Measurements from ENCODE around the gene RSPH3. TPM values are rescaled to one million over a fixed set of nuclear protein-coding genes. Genes with fewer than 3 reads are reported as not detected.
"Not testable (repeated sequence)": the region's sequence is repeated elsewhere in the genome, so short reads cannot be mapped to it uniquely, and the experiment has no call there.

The RSPH3 gene, protein sequence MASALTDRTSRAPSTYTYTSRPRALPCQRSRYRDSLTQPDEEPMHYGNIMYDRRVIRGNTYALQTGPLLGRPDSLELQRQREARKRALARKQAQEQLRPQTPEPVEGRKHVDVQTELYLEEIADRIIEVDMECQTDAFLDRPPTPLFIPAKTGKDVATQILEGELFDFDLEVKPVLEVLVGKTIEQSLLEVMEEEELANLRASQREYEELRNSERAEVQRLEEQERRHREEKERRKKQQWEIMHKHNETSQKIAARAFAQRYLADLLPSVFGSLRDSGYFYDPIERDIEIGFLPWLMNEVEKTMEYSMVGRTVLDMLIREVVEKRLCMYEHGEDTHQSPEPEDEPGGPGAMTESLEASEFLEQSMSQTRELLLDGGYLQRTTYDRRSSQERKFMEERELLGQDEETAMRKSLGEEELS
- 10 to 100 TPM in 3 of 4 donors, 1 to 10 TPM in 1; 7.1 to 17.6 (median 15.4) TPM for polyA plus RNA-seq (ENCODE audit: insufficient read length in 4 of 4)

DNA sequence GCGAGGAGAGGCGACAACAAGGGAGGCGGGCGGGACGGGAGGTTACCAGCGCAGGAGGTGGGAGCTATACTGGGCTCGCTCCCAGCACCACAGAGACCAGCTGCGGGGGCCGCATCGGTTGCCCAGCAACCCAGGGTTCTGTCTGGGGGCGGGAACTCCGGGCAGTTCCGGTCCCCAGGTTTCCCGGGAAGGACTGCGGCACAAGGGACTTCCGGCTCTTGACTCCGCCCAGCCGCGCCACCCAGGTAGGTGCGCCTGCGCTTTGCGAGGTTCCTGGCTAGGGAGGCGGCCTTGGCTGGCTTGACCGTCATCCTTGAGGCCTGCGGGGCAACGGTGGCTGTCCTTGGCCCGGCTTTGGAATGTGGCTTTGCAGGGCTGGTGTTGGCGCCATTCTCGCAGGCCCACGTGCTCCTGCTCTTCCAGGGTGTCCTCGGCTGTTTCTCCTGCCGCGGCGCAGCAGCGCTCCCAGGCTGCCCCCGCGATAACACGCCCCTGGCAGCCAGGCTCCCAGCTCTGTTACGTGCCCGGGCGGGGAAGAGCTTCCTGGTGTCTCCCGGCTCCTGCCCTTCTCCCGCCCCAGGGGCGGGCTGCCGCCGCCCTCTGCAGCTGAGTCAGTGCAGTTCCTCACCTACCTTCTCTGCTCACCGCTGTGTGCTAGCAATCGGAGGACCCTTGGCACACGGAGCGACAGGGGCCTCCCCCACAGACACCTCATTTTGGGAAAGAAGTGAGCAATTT is at the start of gene RSPH3:
Gene RSPH3 (minus strand): TSS at position 537 of the 738 bp plus-strand sequence. CDS start 652 bp downstream, outside the sequence.
- DNase-seq (ENCODE audit: low read depth in 4 of 4, low spot score in 3 of 4): peak; percentile 85 to 91 (median 90)

DNA sequence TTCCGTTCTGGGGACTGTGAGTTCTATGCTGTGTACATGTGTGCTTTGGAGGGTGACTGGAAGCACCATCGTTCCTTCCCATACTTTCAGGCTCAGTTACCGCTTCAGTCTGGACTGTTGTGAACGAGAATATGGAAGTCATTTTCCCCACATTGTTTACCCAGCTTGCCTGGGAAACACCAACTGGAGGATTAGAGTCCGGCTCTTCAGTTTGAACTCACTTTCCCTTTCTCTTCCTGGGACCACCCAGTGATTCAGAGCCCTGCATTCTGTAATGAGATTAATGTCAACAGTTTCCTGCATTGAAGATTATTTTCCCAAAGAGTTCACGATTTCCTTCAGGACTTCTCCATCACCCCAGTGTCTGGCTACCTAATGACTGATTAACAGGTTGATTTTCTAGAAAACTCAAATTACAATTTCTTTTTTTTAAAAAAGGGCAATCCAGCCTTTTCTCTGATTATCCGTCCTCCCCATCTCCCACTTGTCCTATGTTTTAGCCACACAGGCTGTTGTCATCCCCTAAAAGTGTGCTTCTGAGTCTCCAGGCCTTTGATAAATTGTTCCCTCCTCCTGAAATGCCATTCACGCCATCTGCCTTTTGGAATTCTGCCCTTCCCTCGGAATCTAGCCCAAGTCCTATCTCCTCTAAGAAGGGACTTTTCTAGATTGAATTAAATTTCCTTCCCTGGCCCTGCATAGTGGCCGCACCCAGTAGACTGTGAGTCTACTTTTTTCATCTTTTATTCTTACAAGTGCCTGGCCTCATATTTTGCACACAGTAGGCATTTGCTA is 48.1 kb upstream of the RSPH3 start:
- no peak for DNase-seq (ENCODE audit: low read depth in 4 of 4, low spot score in 3 of 4)

DNA sequence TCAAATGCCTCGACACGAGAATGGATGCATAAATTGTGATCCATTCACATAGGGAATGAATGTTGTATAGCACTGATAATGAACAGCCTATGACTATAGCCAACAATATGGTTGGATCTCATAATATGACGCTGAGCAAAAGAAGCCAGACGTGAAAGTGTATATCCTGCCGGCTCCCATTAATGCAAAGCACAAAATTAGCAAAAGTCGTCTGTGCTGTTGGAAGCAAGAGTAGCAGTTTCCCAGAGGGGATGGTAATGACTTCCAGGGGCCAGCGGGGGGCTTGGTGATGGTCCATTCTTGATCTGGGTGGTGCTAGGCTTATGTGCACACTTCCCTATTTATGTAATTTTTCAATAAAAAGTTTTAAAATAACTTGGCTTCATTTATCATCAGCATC is 45.8 kb upstream of the RSPH3 start:
- no peak for DNase-seq (ENCODE audit: low read depth in 4 of 4, low spot score in 3 of 4)

DNA sequence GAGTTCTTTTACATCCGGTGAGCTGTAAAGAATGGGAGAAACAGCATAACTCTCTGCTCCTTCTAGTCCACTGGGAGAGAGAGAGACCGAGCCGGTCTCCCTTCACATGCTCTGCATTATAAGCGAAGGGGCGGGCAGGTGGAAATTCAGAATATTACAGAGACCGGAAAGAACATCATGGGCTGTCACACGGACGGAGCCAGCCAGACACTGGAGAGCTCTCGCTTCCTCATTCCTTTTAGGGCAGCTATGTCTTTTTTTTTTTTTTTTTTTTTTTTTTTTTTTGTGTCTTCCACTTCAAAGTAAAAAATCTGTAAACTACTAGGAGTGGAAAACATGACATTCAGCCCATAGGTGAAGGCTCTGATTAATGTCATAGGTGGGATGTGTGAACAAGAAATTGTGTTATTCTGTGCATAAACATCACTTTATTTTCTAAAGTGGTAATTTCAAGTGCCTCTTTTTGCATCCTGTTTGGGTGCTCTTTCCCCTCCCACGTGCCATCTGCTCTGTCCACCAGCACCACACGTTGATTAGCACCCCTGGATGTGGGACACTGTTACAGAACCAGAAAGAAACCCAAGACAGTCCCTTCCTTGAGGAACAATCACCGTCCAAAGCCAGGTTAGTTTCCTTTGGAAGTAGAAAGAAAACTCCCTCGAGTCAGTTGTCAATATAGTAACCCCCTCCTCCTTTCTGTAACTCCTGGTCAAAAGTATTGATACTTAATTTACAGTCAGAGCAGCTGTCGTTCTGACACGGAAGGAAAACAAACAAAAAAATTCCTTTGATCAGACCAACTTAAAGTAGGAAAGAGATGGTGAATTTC is 45.1 kb upstream of the RSPH3 start, which contains the start of gene TAGAP:
Gene TAGAP (minus strand): TSS at position 93 of the 829 bp plus-strand sequence. CDS start 845 bp downstream, outside the sequence.
- peak in 1 of 4 donors; percentile 16 for DNase-seq (ENCODE audit: low read depth in 4 of 4, low spot score in 3 of 4)

DNA sequence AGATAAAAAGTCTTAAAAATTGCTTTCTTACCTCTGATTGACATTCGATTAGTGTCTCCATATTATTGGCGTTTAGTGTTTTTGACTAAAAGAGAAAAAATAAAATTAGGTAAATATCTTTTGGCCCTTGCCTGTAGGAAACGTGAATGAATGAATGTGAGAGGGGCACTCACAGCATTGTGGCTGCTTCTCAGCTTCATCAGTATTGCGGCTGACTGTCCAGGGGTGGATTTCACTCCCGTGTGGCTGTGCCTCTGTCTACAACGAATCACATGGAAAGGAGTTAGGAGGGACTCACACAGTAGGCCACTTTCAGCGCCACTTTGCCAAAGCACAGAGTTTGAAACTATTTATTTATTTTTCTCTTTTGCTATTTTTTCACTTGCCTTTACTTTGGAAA is 43.9 kb upstream of the RSPH3 start:
- DNase-seq (ENCODE audit: low read depth in 4 of 4, low spot score in 3 of 4): no peak

DNA sequence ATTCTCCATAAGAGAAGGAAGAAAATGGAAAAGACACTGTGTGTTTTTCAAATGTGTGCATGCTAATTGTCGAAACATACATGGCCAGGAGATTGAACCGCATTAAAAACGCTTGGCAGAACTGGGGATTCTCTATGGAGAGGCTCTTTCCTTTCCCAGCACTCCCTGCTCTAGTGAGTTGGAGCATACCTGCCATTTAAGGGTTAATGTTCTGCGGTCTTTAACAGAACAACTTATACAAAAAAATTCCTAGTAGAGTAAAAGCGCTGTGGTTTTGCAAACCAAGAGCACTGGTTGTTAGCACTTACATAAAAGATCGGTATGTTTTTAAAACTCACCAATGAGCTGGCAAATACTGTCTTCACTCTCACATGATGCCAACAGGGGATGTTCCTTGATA is 43.2 kb upstream of the RSPH3 start:
- no peak for DNase-seq (ENCODE audit: low read depth in 4 of 4, low spot score in 3 of 4)

DNA sequence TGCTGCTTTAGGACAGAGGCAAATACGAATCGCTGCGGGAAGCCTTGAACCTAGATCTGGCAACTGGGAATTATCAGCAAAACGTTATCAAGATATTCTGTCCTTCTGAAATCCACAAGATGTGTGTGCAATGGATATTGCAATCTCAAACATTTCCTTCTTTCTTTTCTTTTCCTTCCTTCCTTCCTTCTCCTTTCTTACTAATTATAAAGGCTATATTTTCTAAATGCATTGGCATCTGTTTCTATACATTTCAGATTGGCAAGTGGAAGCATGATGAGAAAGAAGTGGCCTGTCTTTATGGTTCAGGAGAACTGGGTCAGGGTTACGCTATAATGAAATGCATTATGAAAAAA is 42.8 kb upstream of the RSPH3 start:
- no peak for DNase-seq (ENCODE audit: low read depth in 4 of 4, low spot score in 3 of 4)

DNA sequence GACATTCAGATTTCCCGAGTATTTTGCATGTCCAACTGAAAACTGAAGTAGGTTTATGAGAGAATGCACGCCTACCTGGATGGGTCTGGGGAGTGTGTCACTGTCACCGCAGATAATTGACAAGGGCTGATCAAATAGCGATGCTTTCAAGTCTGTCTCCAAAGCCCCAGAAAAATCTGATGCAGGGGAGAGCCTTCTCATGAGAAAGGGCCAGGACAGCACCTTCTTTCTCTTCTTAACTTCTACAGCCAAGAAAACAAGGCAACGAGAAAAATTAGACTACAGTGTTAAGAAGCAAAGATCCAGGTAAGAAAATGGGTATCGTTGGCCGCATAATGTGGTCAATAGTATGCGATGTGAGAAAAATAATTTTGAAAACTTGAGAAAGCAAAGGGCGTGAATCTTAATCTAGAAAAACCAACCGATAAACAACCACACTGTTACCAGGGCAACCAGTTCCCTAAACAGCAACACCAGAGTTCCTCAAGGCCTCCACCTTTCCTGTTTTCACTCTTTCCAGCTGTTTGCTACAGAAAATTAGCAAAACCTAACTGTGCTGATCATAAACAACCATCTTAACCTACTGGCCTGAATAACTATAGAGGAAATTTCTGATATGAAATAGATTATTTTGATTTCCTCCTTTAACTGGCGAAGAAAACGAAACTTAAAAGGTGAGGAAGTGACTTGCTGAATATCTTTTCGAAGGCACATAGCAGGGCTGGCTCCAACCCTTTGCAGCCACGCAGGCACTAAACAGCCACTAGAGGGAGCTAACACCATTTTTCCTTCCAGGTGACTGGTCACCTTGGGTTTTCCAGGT is 42.2 kb upstream of the RSPH3 start:
- peak; percentile 35 to 64 (median 62) for DNase-seq (ENCODE audit: low read depth in 4 of 4, low spot score in 3 of 4)

DNA sequence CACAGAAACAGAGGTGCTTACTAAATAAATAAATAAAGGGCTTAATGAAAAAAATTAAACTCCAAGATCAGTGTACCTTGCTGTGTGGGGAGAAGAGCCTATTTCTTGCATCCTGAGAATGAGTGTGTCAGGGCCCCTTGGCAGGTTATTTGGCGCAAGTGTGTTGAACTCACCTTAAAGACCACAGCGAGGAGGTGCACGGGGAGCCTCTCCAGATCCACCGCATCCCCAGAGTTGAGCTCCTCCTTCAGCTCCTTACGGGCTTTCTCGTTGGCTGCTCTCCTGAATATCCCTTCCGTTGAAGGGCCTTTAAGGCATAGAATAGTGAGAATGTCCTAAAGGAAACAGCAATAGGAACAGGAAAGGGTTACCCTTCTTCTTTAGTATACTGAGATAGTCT is 41.2 kb upstream of the RSPH3 start:
- no peak for DNase-seq (ENCODE audit: low read depth in 4 of 4, low spot score in 3 of 4)

DNA sequence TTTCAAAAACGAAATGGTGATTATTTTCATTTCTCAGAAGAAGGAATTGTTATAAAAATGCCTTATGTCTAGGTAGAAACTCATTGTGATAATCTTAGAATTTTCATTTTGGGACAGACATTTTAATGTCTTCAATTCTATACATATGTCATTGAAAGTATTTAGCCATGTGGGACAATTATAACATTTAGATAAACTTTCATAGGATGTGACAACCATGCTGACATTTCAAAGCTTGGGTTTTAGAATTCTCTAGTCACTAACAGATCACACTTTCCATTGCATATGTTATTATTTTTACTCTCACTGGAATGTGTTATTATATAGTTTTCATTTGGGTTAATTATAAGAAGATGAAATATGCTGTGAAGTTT is 39.9 kb upstream of the RSPH3 start:
- no peak for DNase-seq (ENCODE audit: low read depth in 4 of 4, low spot score in 3 of 4)

DNA sequence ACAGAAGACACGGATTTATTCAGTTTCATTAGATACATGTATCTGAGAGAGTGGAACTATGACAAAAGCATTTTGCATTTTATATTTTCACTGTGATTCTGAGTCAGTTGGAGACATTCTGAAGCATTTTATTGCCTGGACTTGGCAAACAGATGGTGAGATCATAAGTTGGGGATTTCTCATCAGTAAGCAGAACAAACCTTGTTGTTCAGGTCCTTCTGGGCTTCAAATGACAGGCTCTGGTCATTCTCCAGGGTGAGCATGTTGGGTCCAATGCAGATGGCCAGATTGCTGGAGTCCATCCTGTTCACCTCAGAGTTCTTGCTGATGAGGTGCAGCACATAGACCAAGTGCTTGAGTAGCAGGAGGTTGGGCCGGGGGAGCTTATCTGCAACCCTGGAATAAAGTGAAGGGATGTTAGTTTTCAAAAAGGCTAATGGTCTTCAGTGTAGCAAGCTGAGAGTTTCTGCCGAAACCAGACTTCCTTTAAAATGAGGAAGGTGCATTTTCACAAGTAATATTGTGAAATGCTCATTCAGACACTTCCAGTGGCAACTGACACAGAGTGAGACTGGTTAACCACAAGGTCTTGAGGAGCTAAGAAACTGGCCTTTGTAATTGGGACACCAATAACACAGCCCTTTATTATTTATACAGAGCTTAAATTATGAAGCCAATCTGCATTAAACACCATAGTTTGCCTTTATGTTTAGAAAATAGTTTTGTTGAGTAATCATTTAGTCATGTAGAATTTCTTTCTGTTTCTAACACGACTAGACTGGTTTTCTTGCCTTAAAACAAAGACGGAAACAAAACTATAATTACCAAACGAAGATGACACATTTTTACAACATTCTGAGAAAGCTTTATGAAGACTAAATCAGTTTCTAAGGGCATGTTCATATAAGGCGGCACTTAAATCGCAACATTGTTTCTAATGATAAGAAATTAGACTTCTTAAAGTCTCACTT is 39.2 kb upstream of the RSPH3 start:
- no peak for DNase-seq (ENCODE audit: low read depth in 4 of 4, low spot score in 3 of 4)

DNA sequence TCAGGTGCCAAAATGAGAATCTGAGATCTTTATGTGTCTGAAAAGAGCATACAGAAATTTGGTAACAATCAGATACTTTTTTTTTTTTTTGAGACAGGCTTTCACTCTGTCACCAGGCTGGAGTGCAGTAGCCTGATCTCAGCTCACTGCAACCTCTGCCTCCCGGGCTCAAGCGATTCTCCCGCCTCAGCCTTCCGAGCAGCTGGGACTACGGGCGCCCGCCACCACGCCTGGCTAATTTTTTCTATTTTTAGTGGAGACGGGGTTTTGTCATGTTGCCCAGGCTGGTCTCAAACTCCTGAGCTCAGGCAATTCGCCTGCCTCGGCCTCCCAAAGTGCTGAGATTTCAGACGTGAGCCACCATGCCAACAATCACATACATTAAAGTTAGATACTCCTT is 38.3 kb upstream of the RSPH3 start:
- DNase-seq (ENCODE audit: low read depth in 4 of 4, low spot score in 3 of 4): not testable (repeated sequence)

DNA sequence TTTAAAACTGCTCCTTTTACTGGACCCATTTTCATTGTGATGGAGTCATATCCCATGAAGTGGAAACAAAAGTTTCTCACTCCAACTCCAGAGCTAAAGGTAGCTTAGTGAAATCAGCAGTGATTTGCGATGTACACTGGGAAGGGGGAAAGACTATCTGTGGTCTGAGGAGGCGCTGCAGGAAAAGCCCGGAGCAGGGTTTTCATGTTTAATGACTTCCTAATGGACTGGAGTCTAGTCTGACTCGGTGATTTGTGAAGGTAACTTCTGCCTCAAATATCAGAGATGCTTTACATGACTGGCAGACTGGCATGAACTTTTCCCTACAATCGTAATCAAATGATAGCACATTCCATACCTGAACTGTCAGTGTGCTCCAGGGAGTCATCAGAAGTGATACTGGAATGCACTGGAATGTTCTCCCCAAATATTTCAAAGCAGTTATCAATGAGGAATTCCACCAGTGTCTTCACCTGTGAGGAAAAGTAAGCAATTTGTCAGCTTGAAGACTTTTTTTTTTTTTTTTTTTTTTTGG is 37.8 kb upstream of the RSPH3 start:
- peak in 1 of 4 donors; percentile 29 for DNase-seq (ENCODE audit: low read depth in 4 of 4, low spot score in 3 of 4)

DNA sequence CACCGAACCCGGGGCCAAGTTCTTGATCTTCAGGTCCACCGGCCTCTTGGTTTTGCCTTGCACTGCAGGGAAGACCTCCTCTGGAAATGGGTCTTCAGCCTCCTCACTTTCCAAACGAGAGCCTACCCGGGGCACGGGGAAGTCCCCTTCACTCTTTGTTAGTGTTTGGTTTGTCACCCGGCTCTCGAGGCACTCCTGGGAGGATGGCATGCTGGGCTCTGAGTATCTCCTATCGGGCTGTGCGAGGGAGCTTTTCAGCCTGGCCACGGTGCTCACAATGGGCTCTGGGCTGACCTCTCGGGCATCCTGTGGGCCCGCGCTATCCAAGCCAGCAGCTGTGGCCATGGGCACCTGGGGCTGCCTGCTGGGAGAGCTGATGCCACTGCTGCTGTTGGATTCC is 36.7 kb upstream of the RSPH3 start:
- DNase-seq (ENCODE audit: low read depth in 4 of 4, low spot score in 3 of 4): no peak

DNA sequence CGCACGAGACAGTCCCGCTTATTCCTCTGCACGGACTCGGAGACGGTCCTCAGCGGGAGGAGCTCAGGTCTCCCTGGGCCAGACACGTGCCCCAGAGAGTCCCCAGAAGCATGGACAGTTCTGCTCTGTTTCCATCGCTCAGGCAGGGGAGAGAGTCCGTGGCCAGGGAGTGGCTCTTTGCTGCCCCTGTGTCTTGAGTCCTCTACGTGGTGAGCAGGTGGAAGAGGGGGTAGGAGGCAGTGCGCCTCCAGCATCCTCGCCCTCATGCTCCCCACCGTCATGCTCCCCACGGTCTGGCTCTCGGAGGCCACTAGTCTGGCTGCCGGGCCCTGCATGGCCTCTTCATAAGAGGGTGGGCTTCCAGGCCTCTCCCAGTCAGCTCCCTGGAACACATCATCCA is 35.9 kb upstream of the RSPH3 start:
- DNase-seq (ENCODE audit: low read depth in 4 of 4, low spot score in 3 of 4): no peak

DNA sequence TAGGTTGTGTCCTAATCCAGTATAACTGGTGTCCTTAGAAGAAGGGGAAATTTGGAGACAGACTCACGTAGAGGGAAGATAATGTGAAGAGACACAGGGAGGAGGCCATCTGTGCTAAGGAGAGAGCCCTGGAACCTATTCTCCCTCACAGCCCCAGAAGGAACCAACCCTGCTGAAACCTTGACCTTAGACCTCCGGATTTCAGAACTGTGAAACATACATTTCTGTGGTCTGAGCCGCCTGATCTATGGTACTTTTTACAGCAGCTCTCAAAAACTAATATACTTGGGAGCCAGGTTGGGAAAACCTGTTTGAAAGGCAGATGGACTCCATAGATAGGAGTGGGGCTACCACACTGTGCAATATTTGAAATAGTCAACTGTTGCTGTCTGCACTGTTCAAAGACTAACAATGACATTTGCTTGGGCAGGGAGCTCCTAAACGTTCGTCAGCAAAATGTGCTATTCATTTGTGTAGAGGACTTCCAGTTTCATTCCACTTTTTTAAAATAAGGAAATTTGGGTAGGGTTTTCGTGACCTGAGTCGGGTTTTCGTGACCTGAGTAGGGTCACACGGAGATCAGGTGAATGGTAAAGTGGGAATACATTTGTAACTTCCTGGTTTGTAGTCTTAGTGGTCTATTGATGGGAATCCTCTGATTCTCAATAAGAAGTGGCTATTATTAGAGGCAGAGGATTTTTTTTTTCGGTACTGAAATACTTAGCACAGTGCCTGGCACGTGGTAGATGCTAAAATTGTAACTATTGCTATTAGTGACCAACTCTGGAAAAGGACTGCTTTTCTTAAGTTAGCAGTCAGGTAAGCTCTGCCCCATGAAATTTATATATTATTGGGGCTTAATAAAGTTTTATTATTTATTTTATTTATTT is 33.4 kb upstream of the RSPH3 start:
- DNase-seq (ENCODE audit: low read depth in 4 of 4, low spot score in 3 of 4): no peak

DNA sequence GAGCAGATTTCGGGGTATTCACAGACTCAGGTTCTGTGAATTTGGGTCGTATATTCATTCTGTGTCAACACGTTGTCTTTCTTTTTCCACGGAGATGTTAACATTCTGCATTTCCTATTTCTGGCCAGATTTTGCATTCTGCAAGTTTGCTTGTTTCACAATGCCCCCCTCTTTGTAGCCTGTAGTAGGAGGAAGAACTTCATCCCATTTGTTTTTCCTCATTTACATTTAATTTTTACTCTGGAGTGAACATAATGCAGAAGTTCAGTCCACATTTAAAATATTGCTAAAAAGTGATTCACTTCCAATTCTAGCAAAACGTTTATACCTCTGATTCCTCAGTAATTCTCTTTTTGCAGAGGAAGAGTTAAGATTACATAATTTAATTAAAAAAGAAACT is 31.8 kb upstream of the RSPH3 start:
- no peak for DNase-seq (ENCODE audit: low read depth in 4 of 4, low spot score in 3 of 4)
